Lower leg skin (tissue), 4 donors: Measurements from ENCODE around the gene DRD1. TPM values are rescaled to one million over a fixed set of nuclear protein-coding genes. Genes with fewer than 3 reads are reported as not detected.
"Not testable (repeated sequence)": the region's sequence is repeated elsewhere in the genome, so short reads cannot be mapped to it uniquely, and the experiment has no call there.

Source experiments
- DNase-seq, 2 donors: peaks; one replicate each; pipeline ENCODE4 v3.0.0-alpha.2; 2019; ENCODE audit warnings: low spot score in 2 of 2
- H3K4me3 ChIP-seq: fragments of 200-600 bp; sonication (generic); 2 replicates; pipeline ENCODE4 v1.5.1; 2017; ENCODE audit warnings: mild to moderate bottlenecking, low read depth; ENCODE audit not compliant: poor library complexity, severe bottlenecking
- POLR2A ChIP-seq, 2 donors: fragments of 450-650 bp; IDR thresholded peaks; one replicate each; pipeline ENCODE4 v1.6.1; 2016 to 2017; ENCODE audit warnings: antibody characterized with exemption in 2 of 2, mild to moderate bottlenecking in 1 of 2, moderate library complexity in 1 of 2
- WGBS, 2 donors: methylation state at CpG; one replicate each; pipeline ENCODE4 v1.1.5; 2018; 5-methylcytosine and 5-hydroxymethylcytosine counted together
- intact Hi-C: fragments of 100-400 bp; cut with DNase I; formaldehyde crosslinking; loops from one replicate; pipeline ENCODE4 v1.15.0; 2023; ENCODE audit warnings: low total_unique reads
- total RNA-seq, 4 donors: library from RNA; depleted of rRNA; stranded (reverse); fragments of >200 nt; gene quantifications; one replicate each; pipeline ENCODE4 v1.1.0, GENCODE V29; 2016
- TF ChIP-seq, protein P1 (sequence below), 3 donors: fragments of 450-650 bp; IDR thresholded peaks; one replicate each; pipeline ENCODE4 v1.5.1; 2016; ENCODE audit warnings: antibody characterized with exemption in 3 of 3, mild to moderate bottlenecking in 3 of 3, moderate library complexity in 2 of 3

The DRD1 gene
- total RNA-seq, 4 donors from 2014 or later = 0.06 to 0.23 (median 0.15) TPM; not detected in 1

DNA sequence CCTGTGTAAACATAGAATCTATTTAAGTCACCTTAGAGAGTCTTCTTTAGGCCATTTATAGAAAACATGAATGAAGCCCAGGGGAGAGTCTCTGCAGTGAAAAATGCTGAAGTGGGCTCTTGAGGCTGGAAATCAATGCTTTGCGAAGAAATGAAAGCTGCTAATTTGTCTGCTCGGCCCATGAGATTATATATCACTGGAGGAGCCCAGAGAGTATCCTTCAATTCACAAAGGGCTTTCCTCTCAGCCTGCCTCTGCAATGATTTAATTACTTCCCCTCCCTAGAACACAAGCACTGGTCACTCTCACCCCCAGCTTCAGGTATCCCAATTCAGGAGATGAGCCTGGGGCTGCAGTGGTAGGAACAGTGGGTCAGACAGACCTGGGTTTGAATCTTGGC lies 8.2 kb upstream of the DRD1 start:
- no peak for DNase-seq
- intact Hi-C loops = no loop called here
- TF ChIP-seq, protein P1, sequence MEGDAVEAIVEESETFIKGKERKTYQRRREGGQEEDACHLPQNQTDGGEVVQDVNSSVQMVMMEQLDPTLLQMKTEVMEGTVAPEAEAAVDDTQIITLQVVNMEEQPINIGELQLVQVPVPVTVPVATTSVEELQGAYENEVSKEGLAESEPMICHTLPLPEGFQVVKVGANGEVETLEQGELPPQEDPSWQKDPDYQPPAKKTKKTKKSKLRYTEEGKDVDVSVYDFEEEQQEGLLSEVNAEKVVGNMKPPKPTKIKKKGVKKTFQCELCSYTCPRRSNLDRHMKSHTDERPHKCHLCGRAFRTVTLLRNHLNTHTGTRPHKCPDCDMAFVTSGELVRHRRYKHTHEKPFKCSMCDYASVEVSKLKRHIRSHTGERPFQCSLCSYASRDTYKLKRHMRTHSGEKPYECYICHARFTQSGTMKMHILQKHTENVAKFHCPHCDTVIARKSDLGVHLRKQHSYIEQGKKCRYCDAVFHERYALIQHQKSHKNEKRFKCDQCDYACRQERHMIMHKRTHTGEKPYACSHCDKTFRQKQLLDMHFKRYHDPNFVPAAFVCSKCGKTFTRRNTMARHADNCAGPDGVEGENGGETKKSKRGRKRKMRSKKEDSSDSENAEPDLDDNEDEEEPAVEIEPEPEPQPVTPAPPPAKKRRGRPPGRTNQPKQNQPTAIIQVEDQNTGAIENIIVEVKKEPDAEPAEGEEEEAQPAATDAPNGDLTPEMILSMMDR (IDR thresholded peaks at IDR 0.05) = no peak
- H3K4me3 ChIP-seq = no peak overlapping the region
- 83 to 93% methylated on average over 2 of the region's 2 CpGs for WGBS, 2 donors

DNA sequence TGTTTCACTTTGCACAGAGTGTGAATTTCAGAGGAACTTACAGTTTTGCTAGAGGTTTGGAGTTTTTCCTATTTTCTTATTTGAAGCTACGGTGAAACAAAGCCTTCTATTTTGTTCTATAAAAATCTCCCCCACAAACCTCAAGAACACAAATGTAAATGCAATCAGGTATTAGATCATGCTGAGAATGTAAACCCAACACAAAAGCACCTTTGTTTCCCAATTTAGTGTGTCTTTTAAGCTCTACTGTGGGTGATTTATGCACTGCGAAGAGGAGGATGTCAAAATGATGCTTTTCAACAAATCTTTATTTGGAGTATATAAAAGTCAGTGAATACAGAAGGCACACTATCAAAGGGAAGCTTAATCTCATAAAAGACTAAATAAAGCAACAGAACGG lies 4.3 kb upstream of the DRD1 start:
- intact Hi-C loops = loop anchor here (10.0 kb wide), 1 partner anchor 233 kb away; no protein-coding TSS in a partner anchor
- TF ChIP-seq POLR2A (IDR thresholded peaks at IDR 0.05) = no peak
- TF ChIP-seq, protein P1 (IDR thresholded peaks at IDR 0.05) = no peak
- DNase-seq = no peak
- H3K4me3 ChIP-seq = no peak overlapping the region
- 47 to 57% methylated on average over 3 of the region's 3 CpGs for WGBS, 2 donors

DNA sequence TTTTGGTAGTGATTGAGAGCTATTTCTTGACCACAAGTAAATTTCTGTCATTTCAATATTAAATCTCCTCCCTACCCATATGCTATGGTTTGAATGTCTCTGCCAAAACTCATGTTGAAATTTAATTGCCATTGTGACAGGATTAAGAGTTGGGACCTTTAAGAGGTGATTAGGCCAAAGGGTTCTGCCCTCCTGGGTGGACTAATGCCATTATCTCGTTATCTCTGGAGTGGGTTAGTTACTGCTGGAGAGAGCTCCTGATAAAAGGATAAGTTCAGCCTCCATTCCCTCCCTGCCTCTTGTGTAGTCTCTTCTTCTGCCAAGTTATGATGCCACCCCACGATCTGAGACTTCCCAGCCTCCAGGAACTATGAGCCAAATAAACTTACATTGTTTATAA lies 3.6 kb upstream of the DRD1 start:
- TF ChIP-seq, protein P1 (IDR thresholded peaks at IDR 0.05) = no peak
- no peak for TF ChIP-seq POLR2A (IDR thresholded peaks at IDR 0.05)
- DNase-seq = no peak
- intact Hi-C loops = loop anchor here (10.0 kb wide), 1 partner anchor 233 kb away; no protein-coding TSS in a partner anchor
- 17 to 20% methylated on average over 2 of the region's 2 CpGs for WGBS, 2 donors
- H3K4me3 ChIP-seq = no peak overlapping the region

DNA sequence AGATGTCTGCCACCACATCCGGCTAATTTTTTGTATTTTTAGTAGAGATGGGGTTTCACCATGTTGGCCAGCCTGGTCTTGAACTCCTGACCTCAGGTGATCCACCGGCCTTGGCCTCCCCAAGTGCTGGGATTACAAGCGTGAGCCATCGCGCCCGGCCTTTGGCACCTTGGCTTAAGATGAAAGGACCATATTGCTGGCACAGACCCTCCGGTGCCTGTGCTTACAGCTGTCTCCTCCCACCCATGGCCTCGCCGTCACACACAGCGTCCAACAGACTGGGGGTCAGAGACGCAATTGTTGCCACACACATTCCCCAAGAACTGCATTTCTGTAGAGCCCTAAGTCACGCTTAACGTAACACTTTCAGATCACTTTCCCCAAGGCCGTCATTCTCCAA lies 2.4 kb upstream of the DRD1 start:
- WGBS, 2 donors = 71 to 79% methylated on average over 14 of the region's 14 CpGs
- DNase-seq, H3K4me3 ChIP-seq: not testable (repeated sequence)
- intact Hi-C loops = loop anchor here (10.0 kb wide), 1 partner anchor 232 kb away; no protein-coding TSS in a partner anchor

DNA sequence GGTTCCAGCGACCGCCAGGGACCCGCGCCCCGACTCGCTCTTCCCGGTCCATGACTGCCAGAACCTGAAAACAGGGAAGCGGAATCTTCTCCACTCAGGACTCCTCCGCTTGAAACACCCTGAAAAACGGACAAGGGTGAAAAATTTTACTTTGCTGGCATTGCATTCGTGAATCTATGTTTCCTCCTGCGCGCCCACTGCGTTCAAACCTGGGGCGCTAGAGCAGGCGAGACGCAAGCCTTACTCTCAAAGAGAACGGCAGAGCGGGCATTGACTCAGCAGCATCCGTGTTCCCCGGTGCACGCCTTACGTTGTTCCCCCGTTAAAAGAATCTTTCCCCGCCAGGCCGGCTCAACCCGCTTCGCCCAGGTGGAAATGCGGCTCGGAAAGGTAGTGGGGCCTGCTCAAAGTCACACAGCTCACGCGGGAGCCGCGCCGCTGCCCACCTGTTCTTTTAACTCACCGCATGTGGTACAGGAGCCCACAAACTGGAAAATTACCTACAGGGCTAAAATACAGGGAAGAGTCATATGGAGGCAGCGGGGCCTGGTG lies 999 bp upstream of the DRD1 start:
- no peak for DNase-seq
- H3K4me3 ChIP-seq = no peak overlapping the region
- no peak for TF ChIP-seq POLR2A (IDR thresholded peaks at IDR 0.05)
- TF ChIP-seq, protein P1 (IDR thresholded peaks at IDR 0.05) = no peak
- WGBS, 2 donors = 23 to 28% methylated on average over 36 to 37 of the region's 37 CpGs
- intact Hi-C loops = loop anchor here (5.0 to 10.0 kb wide), 2 partner anchors 230 to 493 kb away; no protein-coding TSS in a partner anchor

DNA sequence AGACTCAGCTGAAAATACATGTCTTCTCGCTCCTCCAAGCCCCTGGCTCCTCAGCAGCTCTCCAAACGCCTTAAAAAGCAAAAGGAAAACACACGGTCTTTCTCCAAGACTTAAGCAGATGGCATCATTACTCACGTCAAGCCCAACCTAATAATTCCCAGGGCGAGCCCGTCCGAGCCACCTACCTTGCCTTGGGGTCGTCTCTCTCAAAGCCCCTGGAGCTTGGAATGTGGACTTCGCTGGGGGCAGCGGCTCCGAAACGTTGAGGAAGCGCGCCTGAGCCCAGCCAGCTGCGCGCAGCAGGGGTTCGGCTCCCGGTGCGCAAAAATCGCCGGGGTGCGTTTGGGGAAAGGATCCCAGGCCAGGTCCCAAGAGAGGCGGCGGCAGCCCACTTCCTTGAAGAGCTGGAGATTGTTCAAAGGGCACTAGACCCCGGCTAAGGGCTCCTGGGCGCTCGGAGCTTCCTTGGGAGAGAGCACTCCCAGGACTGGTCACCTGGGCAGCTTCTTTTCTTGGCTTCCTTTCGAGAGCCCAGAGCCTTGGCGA lies 395 bp downstream of the DRD1 start:
- no peak overlapping the region for H3K4me3 ChIP-seq
- intact Hi-C loops = loop anchor here (5.0 to 10.0 kb wide), 2 partner anchors 229 to 491 kb away; no protein-coding TSS in a partner anchor
- no peak for DNase-seq
- TF ChIP-seq, protein P1 (IDR thresholded peaks at IDR 0.05) = no peak
- no peak for TF ChIP-seq POLR2A (IDR thresholded peaks at IDR 0.05)
- whole genome bisulfite sequencing, 2 donors = 18 to 20% methylated on average over 27 of the region's 29 CpGs
